ENCODE results near the gene SARDH.
"Not testable (repeated sequence)": the region's sequence is repeated elsewhere in the genome, so short reads cannot be mapped to it uniquely, and the experiment has no call there.

SARDH gene

DNA sequence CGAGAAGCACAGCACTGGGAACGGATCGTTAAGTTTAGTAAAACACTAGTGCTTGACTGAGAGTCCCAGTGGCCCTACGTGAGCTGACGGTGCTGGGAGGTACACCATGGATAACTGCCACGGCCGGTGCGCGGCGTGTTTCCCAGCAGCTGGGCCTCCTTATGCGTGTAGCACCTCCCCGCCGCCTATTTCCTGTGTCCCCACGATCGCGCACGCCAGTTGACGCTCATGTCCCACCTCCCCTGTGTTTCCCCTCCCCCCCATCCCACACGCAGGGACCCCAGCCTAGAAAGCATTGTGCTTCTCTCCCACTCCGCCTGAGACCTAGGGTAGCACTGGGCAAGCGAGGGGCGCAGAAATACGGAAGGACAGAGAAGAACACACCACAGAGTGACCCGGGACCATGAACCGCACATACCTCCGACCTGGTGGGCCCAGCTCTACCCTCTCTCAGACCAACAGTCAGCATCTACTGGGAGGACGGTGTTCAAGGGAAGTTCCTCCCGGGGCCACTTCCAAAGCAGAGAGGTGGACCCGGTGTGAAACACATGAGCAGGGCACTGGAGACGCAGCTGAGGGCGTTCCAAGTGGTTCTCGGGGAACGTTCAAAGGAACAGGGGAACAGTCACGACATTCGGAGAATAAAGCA is 56.4 kb downstream of the SARDH start:
- no peak for DNase-seq

DNA sequence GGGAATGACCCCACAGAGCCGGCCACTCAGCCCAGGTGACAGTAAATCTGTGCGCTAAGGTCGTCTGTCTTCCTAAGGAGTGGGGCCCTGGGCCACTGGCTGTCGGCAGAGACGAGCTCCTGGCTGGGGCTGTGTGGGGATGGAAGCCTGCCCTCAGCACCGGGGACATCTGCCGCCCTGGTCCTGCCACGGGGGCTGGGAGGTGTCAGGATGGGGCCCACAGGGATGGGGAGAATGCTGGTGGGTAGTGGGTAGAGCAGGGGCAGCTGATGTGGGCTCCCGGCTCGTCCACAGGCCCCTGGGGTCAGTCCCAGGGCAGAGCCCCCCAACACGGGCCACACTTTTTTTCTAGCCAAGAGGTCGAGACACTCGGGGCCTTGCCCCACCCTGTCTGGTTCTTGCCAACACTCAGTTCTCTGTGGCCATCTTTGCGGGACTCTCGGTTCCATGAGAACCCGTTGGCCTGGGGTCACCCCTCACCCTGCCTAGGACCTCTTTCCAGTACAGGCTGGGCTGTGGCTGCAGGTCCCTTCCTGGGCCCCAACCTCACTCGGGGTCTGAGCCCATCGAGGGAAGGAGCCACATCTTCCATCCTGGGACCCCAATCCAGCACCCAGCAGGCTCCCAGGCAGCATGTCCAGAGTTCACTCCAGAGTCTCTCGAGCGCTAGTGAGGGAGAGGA is 57.0 kb downstream of the SARDH start:
- DNase-seq: no peak

DNA sequence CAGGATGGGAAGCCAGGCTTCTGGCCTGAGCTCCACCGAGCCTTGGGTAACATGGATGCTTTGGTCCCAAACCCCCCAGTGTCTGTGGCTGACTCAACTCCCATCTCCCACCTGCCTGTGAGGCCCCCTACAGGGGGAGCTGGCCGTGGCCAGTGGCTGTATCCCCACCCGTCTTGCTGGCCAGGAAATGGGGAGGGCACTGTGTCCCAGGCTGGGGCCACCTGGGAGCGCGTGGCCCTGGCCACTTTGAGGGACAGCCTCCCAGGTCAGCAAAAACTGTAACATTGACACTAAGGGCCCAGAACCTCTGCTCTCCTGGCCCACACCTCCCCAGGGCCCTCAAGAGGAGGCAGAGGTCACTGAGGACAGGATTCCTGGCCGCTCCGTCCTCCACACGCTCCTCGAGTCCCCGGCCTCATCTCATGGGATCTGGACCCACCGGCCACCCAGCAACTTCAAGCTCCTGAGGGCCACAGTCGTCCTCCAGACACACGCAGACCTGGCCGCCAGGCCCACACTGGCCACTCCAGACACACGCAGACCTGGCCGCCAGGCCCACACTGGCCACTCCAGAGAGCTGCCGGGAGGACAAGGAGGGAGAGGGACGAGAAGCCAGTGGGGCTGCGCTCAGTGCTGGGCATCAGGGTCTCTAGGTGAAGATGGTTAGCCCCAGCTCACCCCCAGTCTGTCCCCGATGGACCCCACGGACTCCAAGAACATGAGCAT is 57.7 kb downstream of the SARDH start:
- no peak for DNase-seq

DNA sequence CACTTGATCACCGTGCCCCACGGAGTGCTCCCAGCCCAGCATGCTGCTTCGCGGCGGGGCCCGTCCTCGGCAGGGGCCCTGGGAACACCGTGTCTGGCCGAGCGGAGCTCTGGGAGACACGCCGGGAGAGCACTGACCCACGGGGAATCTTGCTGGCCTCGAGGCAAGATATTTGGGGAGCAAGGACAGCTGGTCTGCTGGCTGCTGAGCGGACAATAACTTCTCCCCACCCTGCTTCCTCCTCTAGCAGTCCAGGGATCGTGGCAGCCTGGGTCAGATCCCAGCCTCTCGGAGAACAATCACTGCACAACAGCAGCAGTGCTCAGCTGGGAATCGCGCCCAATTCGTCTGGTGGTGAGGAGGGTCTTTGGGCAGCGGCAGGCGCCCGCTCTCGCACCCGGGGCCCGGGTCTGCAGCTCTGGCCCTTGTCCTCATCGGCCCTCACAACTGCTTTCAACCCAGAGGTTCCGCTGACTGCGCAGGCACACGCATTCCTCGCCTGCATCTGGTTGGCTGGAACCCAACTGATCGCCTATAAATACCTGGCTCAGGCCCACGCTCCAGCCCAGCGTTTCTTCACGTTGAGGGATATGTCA is 58.6 kb downstream of the SARDH start:
- DNase-seq: no peak

DNA sequence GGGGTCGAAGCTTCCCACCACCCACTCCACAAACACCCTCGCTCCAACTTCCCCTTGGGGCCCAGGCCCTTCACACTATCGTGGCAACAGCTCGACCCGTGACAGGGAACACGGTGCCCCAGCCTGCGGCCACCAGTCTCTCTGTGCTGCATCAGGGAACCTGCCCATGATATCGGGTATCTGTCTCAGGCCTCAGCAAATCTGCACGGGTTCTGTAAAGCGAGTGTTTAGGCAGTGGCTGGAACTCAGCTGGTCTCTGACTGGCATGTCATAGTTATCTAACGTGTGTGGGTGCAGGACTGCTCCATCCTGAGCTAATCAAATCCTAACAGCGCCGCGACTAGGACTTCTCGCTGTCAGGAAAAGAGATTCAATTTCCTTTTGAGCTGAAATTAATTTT is 59.1 kb downstream of the SARDH start:
- DNase-seq: no peak

DNA sequence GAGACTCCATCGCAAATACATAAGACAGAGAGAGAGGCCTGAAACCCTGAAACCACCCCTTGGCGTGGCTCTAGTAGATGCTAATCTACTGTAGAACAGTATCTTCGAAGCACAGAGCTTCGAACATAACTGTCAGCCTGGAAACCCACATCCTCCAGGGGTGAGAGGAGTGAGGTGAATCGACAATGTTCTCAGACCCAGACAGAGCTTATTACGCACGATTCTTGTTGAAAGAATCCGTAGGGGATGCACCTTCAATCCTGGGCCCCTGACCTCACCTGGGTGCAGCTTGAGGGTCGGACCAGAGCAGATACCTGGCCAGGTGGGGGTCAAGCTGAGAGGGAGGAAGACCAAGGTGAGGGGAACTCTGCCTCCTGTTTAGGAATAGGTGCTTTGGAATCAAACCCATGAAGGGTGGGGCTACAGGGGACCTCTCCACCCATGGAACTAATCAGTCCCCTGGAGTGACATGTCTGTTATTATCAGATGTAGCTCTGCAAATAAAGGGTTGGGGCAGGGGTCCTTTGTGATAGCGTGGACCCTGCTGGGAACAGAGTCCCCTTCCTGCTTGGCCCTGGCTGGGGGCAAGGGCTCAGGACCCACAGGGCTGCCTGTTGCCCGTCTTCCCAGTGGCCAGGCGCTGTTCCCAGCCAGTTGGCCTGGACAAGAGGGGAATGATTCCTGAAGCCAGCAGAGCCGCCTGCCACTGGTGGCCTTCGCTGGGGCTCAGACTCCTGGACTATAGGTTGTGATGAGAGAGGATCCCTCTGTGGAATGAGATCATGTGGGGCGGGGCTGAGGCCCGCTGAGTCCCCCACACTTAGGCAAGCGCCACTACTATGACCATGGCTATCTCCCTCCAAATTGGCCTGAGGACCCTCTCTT is 60.8 kb downstream of the SARDH start:
- DNase-seq: no peak

DNA sequence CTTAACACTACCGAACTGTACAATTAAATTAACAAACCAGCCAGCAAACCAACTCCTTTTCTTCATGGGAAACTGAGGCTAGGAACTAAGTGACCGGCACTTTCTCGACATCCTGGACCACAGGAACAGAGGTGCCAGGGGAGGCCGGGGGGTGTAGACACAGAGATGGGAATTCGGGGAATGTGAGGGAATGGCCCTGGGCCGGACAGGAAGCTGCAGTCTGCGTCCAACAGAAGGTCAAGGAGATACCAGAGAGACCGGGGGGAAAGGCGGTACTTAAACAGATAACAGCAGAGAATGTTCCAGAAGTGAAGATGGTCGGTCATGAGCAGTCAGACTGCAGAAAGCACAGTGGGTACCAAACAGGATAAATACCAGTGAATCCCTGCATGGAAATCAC is 61.7 kb downstream of the SARDH start:
- DNase-seq: no peak

DNA sequence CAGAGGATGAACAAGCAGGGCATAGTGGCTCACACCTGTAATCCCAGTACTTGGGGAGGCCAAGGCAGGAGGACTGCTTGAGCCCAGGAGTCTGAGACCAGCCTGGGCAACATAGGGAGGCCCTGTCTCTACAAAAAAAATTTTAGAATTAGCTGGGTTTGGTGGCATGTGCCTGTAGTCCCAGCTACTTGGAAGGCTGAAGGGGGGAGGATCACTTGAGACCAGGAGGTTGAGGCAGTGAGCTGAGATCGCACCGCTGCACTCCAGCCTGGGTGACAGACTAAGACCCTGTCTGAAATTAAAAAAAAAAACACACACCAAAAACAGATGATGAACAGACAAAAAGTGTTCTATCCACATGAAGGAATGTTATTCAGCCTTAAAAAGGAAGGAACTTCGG is 62.4 kb downstream of the SARDH start:
- DNase-seq: not testable (repeated sequence)

DNA sequence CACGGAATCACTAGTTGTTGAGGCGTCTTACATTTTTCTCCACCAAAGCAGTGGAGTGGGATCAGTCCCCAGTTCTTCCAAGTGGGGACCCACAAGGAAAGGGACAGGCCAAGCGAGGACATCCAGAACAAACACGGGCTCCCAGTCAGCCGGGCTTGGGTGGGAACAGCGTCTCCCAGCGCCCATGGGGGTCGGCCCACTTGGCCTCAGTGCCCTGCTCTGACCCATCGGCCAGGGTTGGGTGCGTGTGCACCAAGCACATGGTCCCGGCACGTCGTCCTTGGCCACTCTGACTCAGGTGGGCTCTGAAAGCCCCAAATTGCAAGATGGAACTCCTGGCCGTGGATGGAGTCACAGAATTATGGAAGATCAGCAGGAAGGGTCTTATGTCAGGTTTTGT is 64.1 kb downstream of the SARDH start:
- no peak for DNase-seq

DNA sequence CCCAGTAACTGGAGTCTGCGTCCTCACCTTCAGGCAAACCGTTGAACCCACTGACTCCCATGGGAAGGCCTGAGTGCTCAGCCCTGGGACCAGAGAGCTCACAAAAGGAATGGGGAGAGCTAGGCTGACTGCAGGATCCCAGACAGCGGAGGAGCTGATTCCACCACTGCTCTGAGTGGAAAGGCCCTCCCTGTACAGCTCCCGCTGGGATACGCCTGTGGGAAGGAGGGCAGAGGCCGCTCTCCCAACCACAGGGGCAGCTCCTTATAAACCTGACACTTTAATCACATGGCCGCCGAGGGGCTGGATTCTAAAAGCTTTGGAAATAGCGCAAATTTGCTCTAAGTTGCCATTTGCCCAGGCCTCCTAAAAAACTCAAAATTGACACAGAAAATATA is 64.9 kb downstream of the SARDH start:
- DNase-seq: no peak

DNA sequence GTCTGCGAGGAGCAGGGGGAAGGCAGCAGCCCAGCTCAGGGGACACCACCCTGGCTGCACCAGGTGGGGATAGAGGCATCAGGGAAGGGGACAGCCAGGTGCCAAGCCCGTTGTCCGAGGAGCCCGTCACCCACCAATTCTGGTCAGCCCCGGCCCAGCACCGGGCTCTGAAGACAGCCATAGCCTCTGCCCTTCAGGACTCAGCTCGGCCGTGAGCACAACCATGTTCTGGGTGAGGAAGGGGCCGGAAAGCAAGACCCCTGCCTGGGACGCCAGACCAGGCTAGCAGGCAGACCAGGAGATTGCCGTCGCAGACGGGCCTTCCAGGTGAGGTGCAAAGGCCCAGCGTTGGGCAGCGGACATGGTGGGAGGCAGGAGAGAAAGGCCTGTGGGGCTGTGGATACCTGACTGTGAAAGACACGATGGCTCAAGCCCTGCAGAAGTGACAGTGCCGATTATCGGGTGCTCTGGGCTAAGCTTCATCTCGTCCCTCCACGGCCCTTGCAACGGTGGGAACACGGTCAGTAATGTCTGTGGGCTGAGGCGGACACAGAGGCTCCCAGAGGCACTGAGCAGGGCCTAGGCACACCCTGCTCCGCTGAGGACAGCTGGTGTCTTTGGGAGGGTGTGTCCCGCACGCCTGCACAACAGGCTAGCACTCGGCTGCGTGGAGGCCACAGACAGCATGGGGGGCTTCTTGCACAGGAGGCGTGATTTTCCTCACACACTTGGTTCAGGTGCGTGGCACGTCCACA is 65.5 kb downstream of the SARDH start:
- DNase-seq: no peak

DNA sequence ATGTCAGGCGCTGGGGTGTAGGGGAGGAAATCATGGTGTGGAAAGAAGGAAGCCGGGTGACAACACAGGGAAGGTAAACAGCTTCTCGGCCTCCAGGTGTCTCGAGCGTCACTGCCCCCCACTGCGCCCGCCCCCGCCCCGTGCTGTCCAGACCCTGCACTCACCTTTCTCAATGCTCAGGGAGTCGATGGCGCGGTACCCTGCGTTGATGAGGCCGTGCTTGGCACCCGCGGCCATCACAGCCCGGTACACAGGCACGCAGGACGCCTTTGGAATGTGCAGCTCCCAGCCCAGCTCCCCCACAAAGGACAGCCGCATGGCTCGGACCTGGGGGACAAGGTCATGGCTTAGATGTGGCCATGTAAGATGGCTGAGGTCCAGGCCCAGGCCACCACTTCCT is 66.8 kb downstream of the SARDH start:
- no peak for DNase-seq

DNA sequence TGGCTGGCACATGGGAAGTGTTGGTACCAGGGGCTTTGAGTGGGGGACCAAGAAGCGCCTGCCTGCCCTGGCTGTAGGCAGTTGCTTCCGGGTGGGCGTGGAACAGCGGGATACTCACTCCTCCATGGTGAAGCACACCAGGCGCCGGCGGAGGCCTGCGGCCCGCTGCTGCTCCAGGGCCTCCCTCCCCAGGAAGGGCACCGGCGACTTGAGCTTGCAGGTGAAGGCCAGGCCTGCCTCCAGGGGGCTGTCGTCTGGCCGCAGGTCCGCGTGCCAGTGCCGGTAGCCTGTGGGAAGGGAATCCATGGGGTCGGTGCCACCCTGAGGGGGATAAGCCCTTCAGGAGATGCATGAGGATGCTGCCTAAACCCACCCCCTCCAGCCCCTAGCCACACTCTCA is 67.7 kb downstream of the SARDH start:
- DNase-seq: no peak

DNA sequence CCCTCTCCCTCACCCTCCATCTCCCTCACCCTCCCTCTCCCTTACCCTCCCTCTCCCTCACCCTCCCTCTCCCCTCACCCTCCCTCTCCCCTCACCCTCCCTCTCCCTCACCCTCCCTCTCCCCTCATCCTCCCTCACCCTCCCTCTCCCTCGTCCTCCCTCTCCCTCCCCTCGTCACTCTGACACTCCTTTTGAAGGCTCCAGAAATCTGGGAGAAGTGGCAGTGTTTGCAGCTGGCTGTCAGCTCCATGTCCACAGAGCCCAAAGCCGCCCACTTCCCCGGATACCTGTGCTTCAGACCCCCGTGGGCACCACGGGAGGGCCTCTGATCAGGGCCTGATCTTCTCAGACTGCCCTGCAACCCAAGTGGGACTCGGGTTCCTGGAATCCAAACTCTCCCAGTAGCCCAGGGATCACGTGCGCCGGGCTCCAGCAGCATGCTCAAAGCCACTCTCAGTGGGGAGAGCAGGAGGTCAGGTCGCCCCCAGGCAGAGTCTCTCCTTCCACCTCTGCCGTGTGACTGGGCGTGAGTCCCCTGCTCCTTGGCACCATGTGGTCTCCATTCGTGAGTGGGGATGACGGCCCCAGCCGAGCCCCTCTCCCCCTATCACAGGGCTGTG is 68.9 kb downstream of the SARDH start:
- no peak for DNase-seq

DNA sequence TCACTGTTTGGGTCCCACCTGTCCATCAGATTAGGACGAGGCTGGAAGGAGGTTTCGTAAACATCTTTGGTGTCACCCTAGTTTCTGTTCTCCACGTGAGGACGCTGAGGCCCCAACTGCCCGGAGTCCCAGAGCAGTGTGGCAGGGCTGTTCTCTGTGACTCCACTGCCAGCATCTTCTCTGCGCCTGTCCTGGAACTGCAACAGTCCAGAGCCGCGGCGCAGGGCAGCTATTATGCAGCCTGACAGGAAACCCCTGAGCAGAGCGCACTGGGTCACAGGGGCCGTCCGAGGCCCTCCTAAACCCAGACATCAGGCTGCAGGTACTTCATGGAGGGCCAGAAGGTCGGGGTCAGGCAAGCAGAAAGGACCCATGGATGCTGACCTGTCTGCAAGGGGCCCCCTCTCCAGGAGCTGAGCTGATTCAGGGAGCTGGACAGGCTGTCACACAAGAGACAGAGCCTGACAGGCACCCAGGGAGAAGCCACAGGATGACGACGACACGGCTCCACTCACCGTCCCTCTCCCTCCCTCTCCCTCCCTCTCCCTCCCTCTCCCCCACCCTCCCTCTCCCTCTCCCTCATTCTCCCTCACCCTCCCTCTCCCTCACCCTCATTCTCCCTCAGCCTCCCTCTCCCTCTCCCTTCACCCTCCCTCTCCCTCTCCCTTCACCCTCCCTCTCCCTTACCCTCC is 70.2 kb downstream of the SARDH start:
- no peak for DNase-seq

DNA sequence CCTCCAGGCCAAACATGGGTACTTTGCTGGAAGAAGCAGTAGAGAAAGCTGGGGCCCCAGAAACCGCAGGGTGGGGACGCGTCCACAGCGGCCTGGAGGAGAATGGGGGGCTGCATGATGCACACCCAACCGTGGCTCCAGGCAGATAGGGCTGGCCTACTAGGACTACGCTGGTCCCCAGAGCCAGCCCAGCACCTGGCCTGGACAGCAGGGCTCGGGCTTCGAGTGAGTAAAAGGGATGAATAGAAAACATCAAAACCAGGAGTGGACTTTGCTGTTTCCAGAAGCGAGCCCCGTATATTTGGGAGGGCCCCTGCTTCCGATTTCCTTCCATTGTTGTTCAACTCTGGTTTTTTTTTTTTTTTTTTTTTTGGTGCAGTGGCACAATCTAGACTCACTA is 71.3 kb downstream of the SARDH start:
- no peak for DNase-seq

DNA sequence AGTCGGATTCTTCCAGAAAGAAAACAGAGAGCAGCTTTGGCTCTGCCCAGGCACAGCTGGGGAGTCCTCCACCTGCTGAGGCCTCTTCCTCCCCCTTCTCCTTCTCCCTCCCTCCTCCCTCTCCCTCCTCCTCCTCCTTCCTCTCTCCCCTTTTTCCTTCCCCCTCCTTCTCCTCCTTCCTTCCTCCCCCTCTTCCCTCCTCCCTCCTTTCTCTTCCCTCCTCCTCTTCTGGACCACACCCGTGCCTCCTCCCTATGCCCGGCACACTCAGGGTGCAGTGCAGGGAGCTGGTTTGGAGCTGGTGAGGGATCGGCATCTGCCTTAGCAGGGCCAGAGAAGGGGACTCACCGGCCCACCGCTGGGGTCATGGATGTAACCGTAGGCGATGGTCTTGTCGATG is 71.8 kb downstream of the SARDH start:
- no peak for DNase-seq

DNA sequence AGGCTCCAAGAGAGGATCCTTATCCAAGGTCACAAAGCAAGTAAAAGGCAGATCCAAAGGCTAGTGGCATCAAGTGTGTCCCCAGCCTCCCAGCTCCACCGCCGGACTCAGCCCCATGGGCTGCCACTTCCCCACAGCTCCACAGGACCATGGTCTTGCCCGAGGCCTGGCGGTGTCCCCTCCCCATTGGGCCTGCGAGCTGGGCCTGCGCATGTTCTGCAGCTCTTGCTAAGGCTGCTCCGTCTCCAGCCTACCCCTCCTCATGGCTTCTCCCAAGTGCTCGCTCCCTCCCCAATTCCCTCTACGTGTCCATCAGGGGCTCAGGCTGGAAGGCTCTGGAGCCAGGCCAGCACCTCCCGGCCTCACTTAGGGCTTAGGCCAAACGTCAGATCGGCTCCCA is 72.6 kb downstream of the SARDH start:
- DNase-seq: no peak

DNA sequence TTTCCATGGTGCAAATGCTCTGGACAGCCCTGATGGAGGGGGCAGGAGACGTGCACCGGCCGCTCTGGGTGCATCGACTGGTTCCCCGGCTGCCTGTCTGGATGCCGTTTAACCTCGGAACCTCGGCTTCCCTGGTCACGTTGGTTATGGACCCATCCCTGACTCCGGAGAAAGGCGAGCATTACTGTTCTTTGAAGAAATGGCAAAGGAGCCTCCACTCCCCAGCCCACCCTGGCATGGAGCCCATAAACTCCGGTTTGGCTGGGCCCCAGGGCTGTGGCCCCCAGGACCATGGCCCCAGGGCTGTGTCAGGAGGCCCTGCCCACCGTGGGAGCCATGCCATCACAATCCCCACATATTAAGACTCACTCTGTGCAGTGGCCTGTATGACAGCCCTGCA is 73.1 kb downstream of the SARDH start:
- no peak for DNase-seq

DNA sequence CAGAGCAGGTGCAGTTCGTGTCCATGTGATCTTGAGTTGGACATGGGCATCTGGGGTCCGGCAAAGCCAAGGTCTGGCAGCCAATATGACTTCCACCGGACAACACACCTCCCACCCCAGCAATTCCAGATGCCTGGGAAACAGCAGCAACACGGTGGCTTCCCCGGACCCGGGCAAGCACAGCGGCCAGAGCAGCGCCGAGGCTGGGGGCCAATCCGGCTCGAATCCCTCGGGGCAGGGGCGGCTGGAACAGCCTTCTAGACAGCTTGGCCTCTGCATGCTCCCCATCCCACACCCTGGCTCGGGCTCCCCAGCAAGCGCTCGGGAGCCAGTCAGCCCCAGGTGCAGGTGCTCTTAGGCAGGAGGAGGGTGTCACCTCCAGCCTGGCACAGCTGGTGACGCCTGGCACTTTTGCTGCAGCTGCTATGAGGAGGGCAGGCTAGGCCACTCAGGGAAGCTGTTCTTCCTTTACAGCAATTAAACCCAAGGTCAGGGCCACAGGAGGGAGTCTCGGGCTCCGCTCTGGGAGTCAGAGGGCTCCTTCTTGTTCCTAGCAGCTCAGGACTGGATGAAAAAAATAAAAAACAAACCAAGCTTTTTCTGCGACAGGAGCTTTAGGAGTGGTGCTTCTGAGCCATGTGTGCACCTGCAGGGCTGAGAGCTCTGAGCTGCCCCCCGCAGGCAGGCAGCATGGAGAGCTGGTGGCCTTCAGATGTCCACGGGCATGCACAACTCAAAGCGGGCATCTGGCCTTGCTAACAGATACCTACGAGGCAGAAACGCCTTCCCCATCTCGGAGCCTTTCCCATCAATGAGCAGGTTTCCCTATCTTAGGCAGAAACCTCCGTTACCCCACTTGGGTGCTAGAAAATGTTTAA is 73.7 kb downstream of the SARDH start:
- DNase-seq: no peak

Measured in effector CD8-positive, alpha-beta T cell (primary cell).